WTC11 (cell line): ENCODE results near the gene SH3PXD2A. TPM values are rescaled to one million over a fixed set of nuclear protein-coding genes. Genes with fewer than 3 reads are reported as not detected.

Experiments used
- ATAC-seq: fragments of 200-7000 bp; cut with Tn5 transposase; 2 replicates; pipeline ENCODE4 v1.10.0; 2021; ENCODE audit warnings: mild to moderate bottlenecking, moderate library complexity
- CTCF ChIA-PET: fragments of 300-600 bp; sonication (Branson Sonifier 250); formaldehyde crosslinking; loops from one replicate; lab custom pipeline; 2021; ENCODE audit warnings: antibody characterized with exemption; lab: Charles Lee
- POLR2A ChIA-PET: fragments of 350-600 bp; sonication (Branson Sonifier 250); formaldehyde crosslinking; loops from one replicate; lab custom pipeline; 2021; ENCODE audit warnings: antibody characterized with exemption; lab: Charles Lee
- DNase-seq: peaks from one replicate; pipeline ENCODE4 v3.0.0; 2021; ENCODE audit warnings: low spot score
- H3K27ac Mint-ChIP-seq: 2 replicates; pipeline ENCODE4 v1.8.0; 2021; ENCODE audit warnings: mixed read lengths
- H3K27me3 Mint-ChIP-seq: 2 replicates; pipeline ENCODE4 v1.8.0; 2021; ENCODE audit warnings: low read depth, mild to moderate bottlenecking, moderate library complexity, mixed read lengths
- H3K36me3 Mint-ChIP-seq: 2 replicates; pipeline ENCODE4 v1.8.0; 2021; ENCODE audit warnings: mixed read lengths
- H3K4me1 Mint-ChIP-seq: 2 replicates; pipeline ENCODE4 v1.8.0; 2022; ENCODE audit warnings: mixed read lengths
- H3K4me3 Mint-ChIP-seq: 2 replicates; pipeline ENCODE4 v1.8.0; 2021; ENCODE audit warnings: mild to moderate bottlenecking, moderate library complexity, mixed read lengths
- H3K9me3 Mint-ChIP-seq: 2 replicates; pipeline ENCODE4 v1.8.0; 2021; ENCODE audit warnings: mixed read lengths
- CDX4 ChIP-seq: fragments of 250-450 bp; sonication (Bioruptor Pico); IDR thresholded peaks from 2 replicates; pipeline ENCODE4 v1.9.0; 2021; ENCODE audit warnings: moderate library complexity, mild to moderate bottlenecking, inconsistent platforms, borderline replicate concordance
- ERG ChIP-seq: fragments of 250-450 bp; sonication (Bioruptor Pico); IDR thresholded peaks from 2 replicates; pipeline ENCODE4 v1.8.0; 2021; ENCODE audit warnings: mild to moderate bottlenecking
- FOXP1 ChIP-seq: sonication (generic); formaldehyde crosslinking; IDR thresholded peaks from 2 replicates; pipeline ENCODE4 v1.8.0; 2022; ENCODE audit warnings: missing genetic modification reagents, mild to moderate bottlenecking, moderate library complexity, borderline replicate concordance
- FOXP4 ChIP-seq: sonication (generic); formaldehyde crosslinking; IDR thresholded peaks from 2 replicates; pipeline ENCODE4 v1.8.0; 2022; ENCODE audit warnings: mild to moderate bottlenecking, missing genetic modification reagents
- GTF2I ChIP-seq: fragments of 250-450 bp; sonication (Bioruptor Pico); conservative IDR thresholded peaks from 2 replicates; pipeline ENCODE4 v1.4.0; 2021; ENCODE audit warnings: mild to moderate bottlenecking
- NFATC4 ChIP-seq: fragments of 250-450 bp; sonication (Bioruptor Pico); IDR thresholded peaks from 2 replicates; pipeline ENCODE4 v1.9.0; 2021; ENCODE audit warnings: mild to moderate bottlenecking
- SOX15 ChIP-seq: fragments of 250-450 bp; sonication (Bioruptor Pico); IDR thresholded peaks from 2 replicates; pipeline ENCODE4 v1.9.0; 2021; ENCODE audit warnings: mild to moderate bottlenecking
- TP53 ChIP-seq: sonication (generic); formaldehyde crosslinking; IDR thresholded peaks from 2 replicates; pipeline ENCODE4 v1.8.1; 2023; ENCODE audit warnings: mild to moderate bottlenecking, missing genetic modification reagents
- USF2 ChIP-seq: sonication (generic); formaldehyde crosslinking; IDR thresholded peaks from 2 replicates; pipeline ENCODE4 v1.8.1; 2023; ENCODE audit warnings: mild to moderate bottlenecking, missing genetic modification reagents, moderate library complexity
- ZMAT4 ChIP-seq: fragments of 250-450 bp; sonication (Bioruptor Pico); IDR thresholded peaks from 2 replicates; pipeline ENCODE4 v1.9.0; 2021; ENCODE audit warnings: mild to moderate bottlenecking
- ZNF121 ChIP-seq: sonication (generic); formaldehyde crosslinking; IDR thresholded peaks from 2 replicates; pipeline ENCODE4 v1.8.0; 2023; ENCODE audit warnings: missing genetic modification reagents
- ZNF219 ChIP-seq: sonication (generic); formaldehyde crosslinking; IDR thresholded peaks from 2 replicates; pipeline ENCODE4 v1.8.0; 2023; ENCODE audit warnings: missing genetic modification reagents, mild to moderate bottlenecking, borderline replicate concordance
- ZNF281 ChIP-seq: sonication (generic); formaldehyde crosslinking; IDR thresholded peaks from 2 replicates; pipeline ENCODE4 v1.8.0; 2023; ENCODE audit warnings: mild to moderate bottlenecking, missing genetic modification reagents
- ZNF396 ChIP-seq: fragments of 250-450 bp; sonication (Bioruptor Pico); IDR thresholded peaks from 2 replicates; pipeline ENCODE4 v1.8.0; 2021; ENCODE audit warnings: mild to moderate bottlenecking, moderate library complexity, borderline replicate concordance
- ZNF425 ChIP-seq: fragments of 250-450 bp; sonication (Bioruptor Pico); conservative IDR thresholded peaks from 2 replicates; pipeline ENCODE4 v1.9.0; 2021; ENCODE audit warnings: mild to moderate bottlenecking
- ZNF512 ChIP-seq: sonication (generic); formaldehyde crosslinking; IDR thresholded peaks from 2 replicates; pipeline ENCODE4 v1.8.1; 2022; ENCODE audit warnings: missing genetic modification reagents, borderline replicate concordance
- total RNA-seq: library from RNA; stranded (reverse); gene quantifications from 3 replicates; pipeline ENCODE4 v1.2.3, GENCODE V29; 2021

SH3PXD2A gene
- total RNA-seq, 1 experiment from 2014 or later = 15.7 TPM

- Mint-ChIP-seq H3K36me3 (no peaks in the 10 kb centered on the region), H3K27ac (no peak overlapping the region), H3K4me3 (no peak overlapping the region), H3K9me3 (no peaks in the 10 kb centered on the region), H3K4me1 (peaks cover 42% of the 10 kb centered on the region), H3K27me3 (no peaks in the 10 kb centered on the region)
- ATAC-seq (no peak), DNase-seq (no peak)
- TF ChIP-seq CDX4 (CRISPR knock-in tag) = no peak
- no peak for TF ChIP-seq FOXP1 (CRISPR knock-in tag)
- TF ChIP-seq ZNF425 (CRISPR knock-in tag) = no peak
- TF ChIP-seq NFATC4 (CRISPR knock-in tag) = no peak
- no peak for TF ChIP-seq ERG (CRISPR knock-in tag)
- no peak for TF ChIP-seq SOX15 (CRISPR knock-in tag)
- TF ChIP-seq ZNF121 (CRISPR knock-in tag) = no peak
- TF ChIP-seq USF2 (CRISPR knock-in tag) = no peak
- no peak for TF ChIP-seq TP53 (CRISPR knock-in tag)
- no peak for TF ChIP-seq ZNF281 (CRISPR knock-in tag)
- TF ChIP-seq GTF2I (CRISPR knock-in tag) = no peak
- TF ChIP-seq FOXP4 (CRISPR knock-in tag) = no peak
- no peak for TF ChIP-seq ZNF512 (CRISPR knock-in tag)
- no peak for TF ChIP-seq ZNF396 (CRISPR knock-in tag)
- no peak for TF ChIP-seq ZNF219 (CRISPR knock-in tag)
- no peak for TF ChIP-seq ZMAT4
- POLR2A ChIA-PET = no interaction called here
- CTCF ChIA-PET = interaction anchor here (1.8 to 3.2 kb wide), 2 partner anchors 12 to 33 kb away, joined by 4 to 11 read pairs; no protein-coding TSS in a partner anchor
These were observed 85.2 kb downstream of the SH3PXD2A start for GRCh38 chr10:103770139-103770538.
